Activated CD4-positive, alpha-beta T cell treated with anti-CD3 and anti-CD28 coated beads, Interleukin-2, Interleukin-4, amounts not matched to agents 100 ng/mL and 50 ng/mL, durations not matched to agents 16 hours and 8 hours (primary cell): ENCODE data around the gene GATB.

Experiments
- DNase-seq: peaks from one replicate; pipeline ENCODE4 v3.0.0-alpha.2; 2020; ENCODE audit warnings: low spot score

GATB gene

DNA sequence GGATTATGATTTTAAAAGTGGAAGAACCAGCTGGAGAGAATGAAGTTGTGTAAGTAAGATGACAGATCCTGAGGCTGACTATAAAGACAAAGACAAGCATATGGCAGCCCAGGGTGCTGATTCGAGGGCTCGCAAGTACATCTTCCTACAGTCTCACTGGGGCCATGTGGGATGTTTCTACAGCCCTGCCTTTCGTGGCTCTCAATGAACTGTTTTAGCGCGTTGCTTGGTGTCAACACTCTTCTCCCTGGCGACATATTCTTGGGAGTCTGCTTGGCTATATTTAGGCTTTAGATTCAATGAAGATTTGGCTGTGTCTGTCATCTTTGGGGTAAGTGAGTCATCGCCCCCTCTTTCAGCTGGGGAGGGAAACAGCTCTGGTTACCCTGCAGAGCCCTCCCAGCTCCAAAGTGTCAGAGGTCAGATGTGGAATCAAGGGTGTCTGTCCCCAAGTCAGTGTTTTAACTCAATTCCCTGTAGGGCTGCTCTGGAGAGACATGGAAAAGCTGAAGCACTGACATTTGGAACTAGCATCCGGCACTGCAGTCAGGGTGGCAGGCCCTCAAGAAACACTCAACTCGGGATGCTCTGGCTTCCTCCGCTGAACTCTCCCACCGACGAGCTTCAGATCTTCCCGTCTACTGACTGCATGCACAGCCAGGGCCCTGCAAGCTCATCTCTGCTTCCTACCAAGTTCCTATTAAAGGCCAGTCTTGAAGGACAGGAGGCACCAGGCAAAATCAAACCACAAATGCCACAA lies 65.7 kb downstream of the GATB start:
- no peak for DNase-seq

DNA sequence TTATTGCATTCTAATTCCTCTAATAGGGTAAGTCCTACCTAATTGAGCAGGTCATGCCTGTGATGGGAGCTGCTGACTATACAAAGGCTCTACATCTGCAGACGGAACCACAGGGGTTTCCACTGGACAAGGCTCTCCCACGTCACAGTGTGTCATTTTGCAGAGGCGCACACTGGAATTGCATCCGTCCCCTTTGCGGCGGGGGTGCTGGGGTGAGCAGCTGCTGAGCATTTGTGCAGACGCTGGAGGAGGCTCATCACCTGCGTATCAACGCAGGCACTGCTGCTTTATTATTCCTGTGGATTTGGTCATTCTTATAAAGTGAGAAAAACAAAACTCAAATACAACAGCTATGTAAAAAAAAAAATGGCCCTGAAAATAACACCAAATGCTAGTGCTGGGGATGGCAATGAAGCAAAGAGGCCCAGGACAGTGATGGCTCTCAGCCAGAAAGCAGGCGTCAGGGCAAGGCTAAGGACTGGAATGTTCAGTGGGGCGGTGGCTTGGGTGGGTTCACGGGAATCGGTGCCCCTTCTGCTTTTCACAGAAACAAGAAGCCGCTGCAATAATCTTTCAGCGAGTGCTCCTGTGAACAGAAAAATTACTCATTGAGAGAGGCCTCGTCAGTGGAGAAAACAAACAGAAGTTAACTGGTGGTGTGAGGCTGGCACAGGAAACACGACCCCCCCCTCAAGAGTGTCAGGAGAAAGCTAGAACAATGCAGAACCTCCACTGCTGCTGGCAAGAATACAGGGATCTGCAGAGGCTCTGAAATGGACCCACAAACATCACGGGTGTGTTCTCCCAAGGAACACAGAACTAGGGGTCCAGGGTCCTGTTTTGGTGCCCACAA lies 67.8 kb downstream of the GATB start:
- no peak for DNase-seq

DNA sequence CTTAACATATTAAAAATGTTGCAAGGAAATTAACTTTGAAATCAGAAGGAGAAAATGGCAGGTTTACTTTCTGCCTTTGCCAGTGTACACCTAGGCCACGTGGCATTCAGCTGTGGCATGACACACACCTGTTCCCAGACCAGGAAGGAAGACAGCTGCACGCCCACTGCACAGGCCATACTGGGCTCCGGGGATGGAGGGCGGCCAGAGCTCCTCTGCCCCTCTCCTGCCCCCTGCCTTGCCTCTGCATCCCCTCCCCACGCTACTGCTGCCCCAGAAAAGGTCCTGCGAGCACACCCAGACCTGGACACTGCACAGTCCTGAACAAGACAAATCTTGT lies 68.4 kb downstream of the GATB start:
- DNase-seq = no peak

DNA sequence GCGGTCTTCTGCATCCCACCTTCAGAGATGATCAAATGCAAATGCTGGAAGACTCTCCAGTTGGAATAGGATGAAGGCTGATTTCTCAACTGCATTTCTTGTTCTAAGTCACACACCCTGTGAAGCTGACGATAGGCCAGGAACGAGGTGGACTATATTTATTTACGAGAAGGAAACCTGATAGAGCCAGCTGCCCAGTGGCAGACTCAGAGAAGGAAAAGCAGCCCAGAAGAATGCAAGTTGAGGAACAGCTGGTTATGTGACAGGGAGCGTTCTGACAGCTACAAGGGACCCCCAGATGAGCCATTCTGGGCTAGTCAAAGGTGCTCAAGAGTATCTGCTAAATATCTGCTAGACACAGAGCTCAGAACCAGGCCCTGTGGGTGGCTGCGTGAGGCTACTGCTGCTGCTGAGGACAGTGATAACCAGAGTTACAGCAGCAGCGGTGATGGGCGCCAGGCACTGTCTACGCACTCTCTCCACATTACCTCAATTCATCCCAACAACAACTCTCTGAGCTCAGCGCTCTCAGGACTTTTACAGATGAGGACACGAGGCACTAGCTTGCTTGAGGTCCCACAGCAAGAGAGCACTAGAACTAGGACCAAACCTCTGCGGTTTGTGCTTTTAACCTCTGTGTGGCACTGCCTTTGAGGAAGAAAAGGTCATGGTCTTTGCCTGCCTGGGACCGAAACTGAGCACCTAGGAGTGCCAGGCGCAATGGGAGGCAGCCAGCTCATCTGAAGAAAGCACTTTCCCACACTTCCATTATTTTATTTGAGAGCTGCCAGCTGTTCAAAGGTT lies 69.0 kb downstream of the GATB start:
- no peak for DNase-seq

DNA sequence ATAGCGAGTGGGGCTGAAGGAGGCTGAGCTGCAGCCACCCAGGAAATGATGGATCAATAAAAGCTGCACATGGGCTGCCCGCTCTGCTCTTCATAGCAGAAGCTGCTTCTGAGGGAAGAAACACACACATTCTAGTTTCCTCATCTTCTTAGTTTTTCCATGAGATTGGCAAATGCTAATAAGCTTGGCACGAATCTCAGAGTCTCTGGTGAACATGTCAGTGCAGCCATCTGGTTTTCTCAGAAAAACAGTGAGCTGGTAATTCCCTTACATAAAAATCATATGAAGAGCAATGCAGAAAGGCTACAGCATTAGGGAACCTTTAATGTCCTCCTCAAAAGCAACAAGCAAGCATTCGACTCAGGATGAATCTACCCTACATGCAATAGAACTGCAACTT lies 69.9 kb downstream of the GATB start:
- no peak for DNase-seq

DNA sequence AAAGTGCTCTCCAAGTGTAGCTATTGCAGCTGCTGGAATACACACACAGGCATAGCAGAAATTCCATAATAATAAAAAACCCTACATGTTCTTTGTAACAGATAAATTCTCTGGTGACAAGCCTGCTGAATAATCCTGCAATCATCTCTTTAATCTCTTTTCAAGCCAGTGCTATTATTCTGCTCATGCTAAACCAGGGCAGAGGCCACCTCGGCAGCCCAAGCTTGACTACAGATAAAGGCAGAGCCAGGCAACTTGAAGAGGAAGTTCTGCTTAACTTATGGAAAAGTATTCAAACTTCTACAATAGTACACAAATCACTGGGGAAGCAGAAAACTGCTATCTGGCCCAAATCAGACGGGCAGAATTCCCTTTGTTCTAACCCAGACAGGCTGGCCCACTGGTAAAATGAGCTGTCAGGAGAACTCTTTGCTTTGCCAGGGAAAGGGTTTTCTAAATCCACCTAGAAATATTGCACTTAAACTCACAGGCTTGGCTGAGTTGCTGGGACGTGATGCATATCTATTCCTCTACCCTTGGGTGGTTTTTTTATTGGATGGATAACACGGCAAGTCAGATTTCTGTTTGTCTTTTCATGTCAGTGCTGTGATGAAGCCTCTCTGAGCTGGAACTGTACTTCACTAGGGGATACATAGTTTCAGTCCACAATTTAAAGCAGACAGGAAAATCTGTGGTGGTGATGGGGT lies 70.5 kb downstream of the GATB start:
- DNase-seq = no peak

DNA sequence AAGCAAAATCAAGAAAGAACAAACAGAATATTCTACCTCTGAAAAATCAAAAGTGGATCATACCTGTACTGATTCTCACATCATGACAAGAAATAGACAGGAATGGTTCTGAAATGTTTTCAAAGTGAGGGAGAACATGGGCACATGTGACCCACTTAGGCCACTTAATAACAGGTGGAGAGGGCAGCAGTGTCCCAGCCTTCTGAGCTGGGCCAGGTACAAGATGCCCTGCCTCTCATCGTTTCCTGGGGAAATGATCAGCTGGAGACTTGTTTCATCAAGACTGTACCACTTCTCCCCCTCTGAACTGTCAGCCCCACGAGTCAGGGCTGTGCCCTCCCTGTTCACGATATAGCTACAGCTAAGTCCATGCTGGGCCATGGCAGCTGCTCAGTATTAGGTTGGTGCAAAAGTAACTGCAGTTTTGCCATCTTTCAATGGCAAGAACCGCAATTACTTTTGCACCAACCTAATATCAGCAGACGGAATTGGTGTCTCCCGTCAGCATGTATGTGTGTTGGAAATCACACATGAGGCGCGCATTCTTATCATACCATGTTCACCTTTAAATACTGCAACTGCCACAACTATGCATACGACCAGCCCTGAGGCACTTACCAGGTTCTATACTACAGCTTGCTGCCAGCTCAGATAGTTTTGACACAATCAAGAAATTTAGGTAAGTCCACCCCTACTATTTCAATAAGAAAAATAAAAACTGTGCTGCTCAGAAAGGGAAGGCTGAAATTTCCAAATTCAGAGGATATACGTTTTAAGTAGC lies 71.4 kb downstream of the GATB start:
- no peak for DNase-seq

DNA sequence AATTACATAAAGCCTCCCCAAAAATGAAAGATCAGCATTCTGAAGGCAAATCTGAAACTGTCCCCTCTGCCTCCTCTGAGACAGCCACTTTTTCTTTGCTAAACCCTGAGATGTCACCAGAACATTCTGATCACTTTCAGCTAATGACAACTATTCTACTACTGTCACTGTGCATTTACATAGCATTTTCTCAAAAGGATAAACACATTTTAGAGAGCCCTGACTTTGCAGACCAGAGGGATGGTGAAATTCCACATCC lies 72.1 kb downstream of the GATB start:
- no peak for DNase-seq

DNA sequence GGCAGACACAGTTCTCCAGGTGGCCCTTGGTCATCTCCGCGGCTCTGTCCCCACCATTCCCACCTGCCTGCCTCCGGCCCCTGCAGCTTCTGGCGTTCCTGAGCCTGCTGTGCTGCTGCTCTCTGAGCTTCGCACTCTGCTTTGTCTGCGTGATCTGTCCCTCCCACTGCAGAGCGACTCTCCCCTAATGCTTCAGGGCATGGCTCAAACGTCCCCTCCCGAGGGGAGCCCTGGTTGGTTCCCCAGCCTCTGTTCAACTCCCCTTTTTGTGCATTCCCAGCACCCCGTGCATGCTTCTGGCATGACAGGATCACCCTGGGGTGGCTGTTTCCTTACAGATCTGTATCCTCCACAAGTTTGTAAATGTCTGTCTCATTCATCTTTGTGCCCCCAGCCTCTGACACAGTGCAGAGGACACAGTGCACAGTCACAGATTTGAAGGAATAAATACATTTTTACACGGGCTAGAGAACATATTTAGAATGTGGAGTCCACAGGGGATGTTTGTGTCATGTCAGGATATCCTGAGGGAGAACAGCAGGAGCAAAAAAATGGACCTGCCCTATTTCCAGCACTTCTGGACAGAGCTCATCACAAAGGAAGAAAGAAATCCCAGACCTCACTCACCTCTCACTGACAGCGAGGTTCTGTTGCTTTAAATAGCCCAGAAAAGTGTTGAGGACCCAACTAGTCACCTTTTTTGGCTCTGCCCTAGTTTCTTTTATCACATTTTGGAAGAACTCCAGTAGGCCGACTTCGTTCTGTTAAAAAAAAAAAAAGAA lies 72.6 kb downstream of the GATB start:
- no peak for DNase-seq

DNA sequence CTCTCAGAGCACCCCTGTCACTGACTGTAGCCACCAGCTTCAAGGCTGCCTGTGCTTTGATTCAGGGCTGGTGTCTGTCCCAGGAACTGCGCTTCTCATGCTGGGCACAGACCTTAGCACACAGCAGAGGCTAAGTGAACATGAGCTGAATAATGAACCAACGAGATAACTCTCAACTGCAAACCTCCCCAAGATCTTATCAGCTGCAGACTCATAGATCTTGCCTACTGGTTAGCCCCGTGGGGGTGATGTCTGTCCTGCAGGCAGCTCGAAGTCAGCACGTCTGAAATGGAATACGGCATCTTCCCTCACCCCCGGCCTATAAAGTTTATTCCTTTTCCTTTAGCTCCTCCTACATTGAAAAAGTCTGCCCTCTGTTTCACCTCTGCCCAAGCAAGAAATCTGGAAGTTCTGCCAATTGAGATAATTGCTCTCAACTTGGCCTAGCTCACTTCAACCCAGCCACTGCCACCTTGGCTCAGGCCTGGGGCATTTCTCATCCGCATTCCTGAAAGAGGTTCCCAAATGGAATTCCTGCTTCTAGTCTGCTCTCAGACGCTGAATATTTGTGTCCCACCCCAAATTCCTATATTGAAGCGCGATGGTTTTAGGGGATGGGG lies 73.7 kb downstream of the GATB start:
- no peak for DNase-seq

DNA sequence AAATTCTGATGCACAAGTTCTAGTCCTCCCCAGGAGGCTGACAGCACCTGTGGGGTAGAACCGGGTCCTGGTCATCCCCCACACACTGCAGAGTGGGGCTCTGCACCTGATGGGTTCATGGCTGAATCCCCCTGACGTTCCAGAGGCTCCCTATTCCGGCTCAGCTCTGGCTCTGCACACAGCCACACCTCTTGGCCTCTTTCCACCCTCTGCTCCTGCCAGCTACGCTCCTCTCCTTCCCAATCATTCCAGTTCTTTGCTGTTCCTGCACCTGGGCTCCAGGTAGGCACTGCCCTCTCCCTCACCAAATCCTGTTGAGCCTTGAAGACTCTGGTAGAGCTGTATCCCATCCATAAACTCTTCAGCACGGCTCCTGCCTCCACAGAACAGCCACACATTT lies 75.5 kb downstream of the GATB start:
- DNase-seq = no peak

DNA sequence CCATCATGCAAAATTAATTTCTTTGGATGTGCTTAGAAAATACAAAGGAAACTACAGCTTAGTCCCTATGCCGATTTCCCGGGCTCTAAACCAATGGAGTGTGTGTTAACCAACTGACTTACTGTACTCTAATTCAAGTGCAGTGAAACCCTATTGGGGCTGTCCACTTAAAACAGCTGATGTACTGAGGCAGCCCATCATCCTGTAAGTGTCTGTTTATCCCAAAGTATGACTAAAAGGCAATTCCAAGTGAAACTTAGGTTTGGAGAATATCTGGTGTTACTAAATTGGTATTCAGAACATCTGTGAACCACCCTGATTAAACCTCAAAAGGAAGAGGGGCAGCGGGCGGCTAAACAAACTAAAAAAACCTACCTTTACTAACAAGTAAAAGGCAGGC lies 79.7 kb downstream of the GATB start:
- no peak for DNase-seq

DNA sequence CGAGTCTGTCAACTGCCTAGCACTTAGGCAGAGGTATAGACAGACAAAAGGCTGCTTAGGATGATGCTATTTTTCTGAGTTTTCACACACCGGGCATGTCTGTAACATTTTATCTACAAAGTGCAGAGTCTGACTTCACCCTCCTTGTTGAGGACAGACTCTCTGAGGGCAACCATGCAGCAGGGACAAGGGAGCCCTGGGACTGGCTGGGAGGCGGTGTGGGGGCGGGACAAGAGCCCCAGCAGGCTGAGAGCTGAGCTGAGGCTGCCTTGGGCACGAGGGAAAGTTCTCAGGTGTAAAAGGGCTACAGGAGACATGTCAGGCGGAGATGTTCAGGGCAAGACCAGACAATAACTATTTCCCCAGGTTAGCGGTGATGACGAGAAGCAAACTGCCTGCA lies 81.6 kb downstream of the GATB start:
- no peak for DNase-seq

DNA sequence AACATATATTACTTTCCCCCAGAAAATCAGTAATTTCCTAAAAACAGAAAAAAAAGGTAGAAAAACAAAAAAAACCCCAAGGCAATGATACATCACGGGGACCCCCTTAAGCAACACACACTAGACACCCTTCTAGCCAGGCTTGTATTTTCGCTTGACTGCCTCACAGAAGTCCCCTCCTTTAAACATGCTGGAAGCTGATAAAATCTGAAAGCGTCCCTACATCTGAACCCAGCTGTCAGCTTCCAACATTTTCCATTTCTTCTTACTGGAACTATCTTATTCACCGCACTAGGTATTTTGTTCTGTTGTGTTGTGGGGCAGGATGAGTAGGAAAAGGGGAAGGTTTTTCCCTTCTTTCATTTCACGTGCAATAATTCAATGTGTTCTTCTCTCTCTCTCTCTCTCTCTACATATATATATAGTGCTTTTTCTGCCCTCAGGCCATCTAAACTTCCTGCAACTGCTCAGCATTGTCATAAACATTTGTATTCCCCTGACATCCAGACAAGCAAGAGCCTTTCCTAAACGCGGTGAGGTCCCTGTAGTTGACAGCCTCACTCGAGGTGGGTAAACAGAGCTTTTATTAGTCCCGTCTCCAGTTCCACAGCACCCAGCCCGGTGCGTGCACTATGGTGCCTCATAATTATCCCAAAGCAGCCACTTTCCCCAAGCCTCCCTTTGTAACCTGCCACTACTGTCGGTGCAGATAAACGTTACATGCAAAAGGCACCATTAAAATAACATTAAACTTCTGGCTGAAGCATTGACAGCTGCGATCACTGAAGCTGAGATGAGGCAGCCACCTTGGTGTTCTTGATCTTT lies 82.5 kb downstream of the GATB start:
- DNase-seq = no peak

DNA sequence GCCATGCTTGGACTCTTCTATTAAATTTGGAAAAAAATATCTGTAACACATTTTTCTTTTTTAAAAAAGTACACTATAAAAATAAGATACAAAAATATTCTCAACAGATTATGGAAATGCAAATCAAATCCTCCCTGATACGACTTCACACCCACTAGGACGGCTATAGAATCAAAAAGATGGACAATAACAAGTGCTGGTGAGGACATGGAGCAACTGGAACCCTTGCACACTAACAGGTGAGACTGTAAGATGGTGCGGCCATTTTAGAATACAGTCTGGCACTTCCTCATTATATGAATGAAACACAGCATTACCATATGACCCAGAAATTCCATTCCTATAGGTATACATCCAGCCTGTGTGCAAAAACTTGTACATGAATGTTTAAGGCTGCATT lies 83.6 kb downstream of the GATB start:
- DNase-seq = no peak

DNA sequence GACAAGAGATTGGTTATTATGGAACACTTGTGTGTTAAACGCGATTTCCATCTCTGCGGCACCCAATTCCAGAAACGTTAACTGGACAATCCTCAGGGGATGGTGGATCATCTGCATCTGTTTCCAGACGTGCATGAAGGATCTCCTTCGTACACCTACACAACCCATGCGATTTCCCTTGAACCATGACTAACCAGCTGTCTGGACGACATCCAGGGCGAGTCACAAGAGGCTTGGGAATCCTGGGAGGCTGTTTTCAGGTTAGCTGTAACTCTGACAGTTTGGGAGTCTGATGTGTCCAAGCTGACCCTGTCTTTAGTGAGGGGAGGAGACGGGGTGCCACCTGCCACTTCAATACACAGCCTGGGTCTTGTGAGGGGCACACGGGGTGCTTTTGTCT lies 84.5 kb downstream of the GATB start:
- no peak for DNase-seq

DNA sequence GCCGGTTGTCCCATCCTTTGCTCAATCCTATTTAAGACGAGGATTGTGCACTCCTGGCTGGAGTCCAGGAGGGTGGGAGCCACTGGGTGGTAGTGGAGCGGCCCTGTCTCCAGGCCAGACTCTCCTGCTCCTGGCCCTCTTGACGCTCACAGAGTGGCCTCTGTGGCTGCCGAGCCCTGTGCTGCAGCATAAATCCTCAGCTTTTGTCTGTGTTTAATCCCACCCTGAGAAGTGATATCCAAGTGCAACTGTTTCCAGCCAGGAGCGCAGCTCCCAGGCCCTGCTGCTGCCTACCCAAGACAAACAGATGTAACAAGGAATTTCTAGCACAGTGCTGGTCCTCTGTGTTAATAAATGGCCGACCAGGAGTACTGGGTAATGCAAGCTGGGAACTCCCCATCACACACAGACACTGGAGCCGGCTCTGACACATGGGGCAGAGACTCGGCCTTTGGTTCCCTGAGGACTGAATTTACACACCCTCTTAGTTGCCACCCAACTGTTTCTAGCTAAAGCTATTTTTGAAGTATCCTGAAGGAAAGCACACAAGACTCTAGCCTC lies 85.3 kb downstream of the GATB start:
- no peak for DNase-seq

DNA sequence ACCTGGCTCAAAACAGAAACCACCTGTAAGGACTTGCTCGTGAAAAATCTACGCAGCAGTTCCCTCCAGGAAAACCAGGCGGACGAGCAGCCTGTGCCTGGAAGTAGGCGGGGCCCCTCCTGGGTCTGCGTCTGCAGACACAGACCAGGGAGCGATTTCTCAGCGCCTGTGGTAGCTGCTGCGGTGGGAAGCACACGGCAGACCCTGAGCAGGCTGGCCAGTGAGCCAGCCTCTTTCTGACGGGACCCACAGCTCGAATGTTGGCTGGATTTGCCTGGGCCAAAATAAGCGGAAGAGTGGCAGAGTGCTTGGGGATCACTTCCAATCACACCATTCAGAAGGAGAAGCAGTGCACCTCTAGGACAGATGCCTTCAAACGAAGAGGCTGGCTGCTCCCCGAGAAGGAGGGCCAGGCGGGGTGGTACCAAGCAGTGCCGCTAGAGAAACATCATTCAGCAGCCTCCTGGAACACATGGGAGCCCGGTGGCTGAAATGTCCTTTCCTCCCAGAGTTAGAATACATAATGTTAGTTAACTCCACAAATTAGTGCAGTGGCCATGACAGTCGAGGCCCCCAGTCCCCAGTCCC lies 85.9 kb downstream of the GATB start:
- DNase-seq = no peak
